GM19099 (cell line): ENCODE data around the gene UBXN11.

Experiments used
- POLR2A ChIP-seq: IDR thresholded peaks from 3 replicates; pipeline ENCODE4 v1.6.1; 2011; ENCODE audit warnings: low read depth; ENCODE audit not compliant: insufficient read length; ENCODE audit errors: extremely low read depth

The UBXN11 gene

GRCh38 chr1:26346274-26347033, 40.0 kb upstream of the UBXN11 start:
- TF ChIP-seq POLR2A = no peak

GRCh38 chr1:26345718-26346117, 39.3 kb upstream of the UBXN11 start:
- no peak for TF ChIP-seq POLR2A

- TF ChIP-seq POLR2A = no peak
Observed at GRCh38 chr1:26344147-26344920, 37.9 kb upstream of the UBXN11 start.

- no peak for TF ChIP-seq POLR2A
Observed at GRCh38 chr1:26340047-26340481, 33.6 kb upstream of the UBXN11 start.

- no peak for TF ChIP-seq POLR2A
Observed at GRCh38 chr1:26338670-26339069, 32.2 kb upstream of the UBXN11 start.

GRCh38 chr1:26337625-26338024, 31.2 kb upstream of the UBXN11 start:
- no peak for TF ChIP-seq POLR2A

GRCh38 chr1:26337206-26337535, 30.7 kb upstream of the UBXN11 start:
- TF ChIP-seq POLR2A = no peak

- no peak for TF ChIP-seq POLR2A
Observed at GRCh38 chr1:26336477-26337205, 30.2 kb upstream of the UBXN11 start.

GRCh38 chr1:26335774-26336476, 29.5 kb upstream of the UBXN11 start:
- no peak for TF ChIP-seq POLR2A

GRCh38 chr1:26330276-26330675, 23.8 kb upstream of the UBXN11 start:
- no peak for TF ChIP-seq POLR2A

- no peak for TF ChIP-seq POLR2A
Observed at GRCh38 chr1:26328597-26328996, 22.2 kb upstream of the UBXN11 start.

- no peak for TF ChIP-seq POLR2A
Observed at GRCh38 chr1:26327956-26328362, 21.5 kb upstream of the UBXN11 start.

GRCh38 chr1:26324550-26324949, 18.1 kb upstream of the UBXN11 start:
- TF ChIP-seq POLR2A = peak; percentile 31

GRCh38 chr1:26323382-26323781, 16.9 kb upstream of the UBXN11 start:
- TF ChIP-seq POLR2A = no peak

- TF ChIP-seq POLR2A = peak; percentile 15
Observed at GRCh38 chr1:26322042-26322331, 15.6 kb upstream of the UBXN11 start.
